Duodenal mucosa (tissue), 2 donors: Measurements from ENCODE around the gene MYH14.

Experiments
- H3K27ac ChIP-seq: one replicate; pipeline ENCODE4 v1.7.0; 2013; ENCODE audit warnings: low read depth, low read length
- H3K27me3 ChIP-seq, 2 donors: one replicate each; pipeline ENCODE4 v1.7.0; 2013; ENCODE audit warnings: low read length in 2 of 2, control low read depth in 1 of 2; ENCODE audit not compliant: insufficient read depth in 2 of 2, control insufficient read depth in 1 of 2
- H3K36me3 ChIP-seq, 2 donors: one replicate each; pipeline ENCODE4 v1.7.0; 2013; ENCODE audit warnings: low read length in 2 of 2, control low read depth in 1 of 2; ENCODE audit not compliant: insufficient read depth in 2 of 2, control insufficient read depth in 1 of 2
- H3K4me1 ChIP-seq, 2 donors: one replicate each; pipeline ENCODE4 v1.7.0; 2013; ENCODE audit warnings: low read length in 2 of 2, control low read depth in 1 of 2; ENCODE audit not compliant: insufficient read depth in 2 of 2, control insufficient read depth in 1 of 2
- H3K4me3 ChIP-seq, 2 donors: one replicate each; pipeline ENCODE4 v1.7.0; 2013; ENCODE audit warnings: low read length in 2 of 2, low read depth in 1 of 2
- H3K9ac ChIP-seq, 2 donors: one replicate each; pipeline ENCODE4 v1.7.0; 2013; ENCODE audit warnings: low read length in 2 of 2, low read depth in 1 of 2
- H3K9me3 ChIP-seq, 2 donors: one replicate each; pipeline ENCODE4 v1.7.0; 2013; ENCODE audit warnings: low read length in 2 of 2, control low read depth in 1 of 2; ENCODE audit not compliant: control insufficient read depth in 1 of 2

MYH14 gene

GRCh38 chr19:50357178-50358100 is 154.0 kb downstream of the MYH14 start:
- H3K27ac ChIP-seq = peak overlapping the region; percentile 53
- H3K36me3 ChIP-seq = no peaks in the 10 kb centered on the region
- peak overlapping the region; percentile 38 to 56 for H3K9ac ChIP-seq
- peak overlapping the region; percentile 67 to 73 for H3K4me3 ChIP-seq
- no peaks in the 10 kb centered on the region for H3K9me3 ChIP-seq
- peaks cover 0 to 7% of the 10 kb centered on the region in 2 donors for H3K4me1 ChIP-seq
- H3K27me3 ChIP-seq = no peaks in the 10 kb centered on the region

DNA sequence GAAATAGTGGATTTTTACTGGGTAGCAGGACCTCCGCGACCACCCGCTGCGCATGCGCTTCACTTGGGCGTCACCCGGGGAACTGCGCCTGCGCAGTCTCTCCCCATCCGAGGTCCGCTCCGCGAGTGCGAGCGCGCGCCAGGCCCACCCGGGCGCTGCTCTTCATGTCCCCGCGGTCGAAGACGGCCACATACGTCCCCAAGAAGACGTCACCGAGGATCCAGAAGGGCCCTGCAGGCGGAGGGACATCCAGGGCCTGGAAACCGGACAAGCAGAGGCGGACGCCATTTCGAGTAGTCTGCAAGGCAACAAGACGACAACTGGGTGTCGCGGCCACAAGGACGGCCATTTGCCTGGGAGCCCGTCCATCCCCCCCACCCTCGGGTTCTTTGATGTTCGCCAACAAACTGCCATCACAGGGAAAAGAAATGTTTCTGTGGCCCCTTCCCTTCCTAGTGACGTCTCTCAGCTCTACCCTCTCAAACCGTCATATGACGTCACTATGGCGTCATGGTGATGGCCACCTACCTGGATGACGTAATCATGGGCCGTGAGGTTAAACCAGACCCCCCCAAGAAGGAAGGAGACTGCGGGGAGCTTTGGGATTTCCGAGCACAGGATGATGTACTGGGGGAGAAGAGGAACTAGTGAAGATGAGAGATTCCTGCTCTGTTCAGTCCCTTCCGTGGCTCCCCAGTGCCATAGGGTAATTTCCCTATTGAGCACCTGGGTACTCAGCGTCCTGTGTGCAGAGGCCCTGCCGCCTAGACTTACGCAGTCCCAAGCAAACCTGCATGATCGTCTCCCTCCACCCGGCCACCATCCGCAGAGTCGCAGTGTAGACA is 155.3 kb downstream of the MYH14 start:
- Histone ChIP-seq H3K4me1 (peaks cover 0 to 7% of the 10 kb centered on the region in 2 donors), H3K9ac (peak overlapping the region in 1 of 2 donors; percentile 51), H3K9me3 (no peaks in the 10 kb centered on the region), H3K4me3 (peak overlapping the region; percentile 45 to 67), H3K27ac (no peak overlapping the region), H3K27me3 (no peaks in the 10 kb centered on the region), H3K36me3 (no peaks in the 10 kb centered on the region)

DNA sequence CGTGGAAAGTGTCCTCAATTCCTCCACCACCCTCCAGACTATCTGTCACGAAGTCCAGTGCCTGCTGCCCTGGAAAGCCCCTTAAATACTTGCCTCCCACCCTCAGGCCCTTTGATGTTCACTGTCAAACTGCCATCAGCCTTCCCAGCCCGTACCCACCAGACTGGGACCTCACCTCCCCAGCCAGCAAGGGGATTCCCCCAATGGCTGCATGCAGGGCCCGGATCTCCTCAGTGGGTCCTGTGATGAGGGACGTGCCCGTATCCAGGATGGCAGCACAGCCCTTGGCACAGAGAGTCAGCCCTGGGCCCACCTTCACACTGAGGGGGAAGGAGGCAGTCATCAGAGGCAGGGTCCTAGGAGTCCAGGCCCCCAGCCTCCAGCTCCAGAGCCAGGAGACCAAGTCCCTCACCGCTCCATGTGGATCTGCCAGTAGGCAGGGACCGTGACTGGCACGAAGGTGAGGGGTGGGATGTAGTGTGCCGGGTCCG is 156.0 kb downstream of the MYH14 start:
- H3K9ac ChIP-seq = no peak overlapping the region
- no peaks in the 10 kb centered on the region for H3K36me3 ChIP-seq
- peaks cover 0 to 7% of the 10 kb centered on the region in 2 donors for H3K4me1 ChIP-seq
- H3K27ac ChIP-seq = no peak overlapping the region
- H3K4me3 ChIP-seq = no peak overlapping the region
- no peaks in the 10 kb centered on the region for H3K27me3 ChIP-seq
- no peaks in the 10 kb centered on the region for H3K9me3 ChIP-seq
